ENCODE measurements around the gene PHF21B.
"Not testable (repeated sequence)": the region's sequence is repeated elsewhere in the genome, so short reads cannot be mapped to it uniquely, and the experiment has no call there.

The PHF21B gene

GRCh38 chr22:44916281-44917231 is 93.2 kb downstream of the PHF21B start:
- DNase-seq, result no peak

GRCh38 chr22:44915441-44915840 is 94.4 kb downstream of the PHF21B start:
- no peak for DNase-seq

- DNase-seq, result no peak
Measured at GRCh38 chr22:44914026-44914721, 95.6 kb downstream of the PHF21B start.

GRCh38 chr22:44913198-44913983 is 96.4 kb downstream of the PHF21B start:
- no peak for DNase-seq

- no peak for DNase-seq
Measured at GRCh38 chr22:44909241-44909640, 100.6 kb downstream of the PHF21B start.

- no peak for DNase-seq
Measured at GRCh38 chr22:44907765-44908737, 101.8 kb downstream of the PHF21B start.

- DNase-seq, result no peak
Measured at GRCh38 chr22:44906999-44907644, 102.7 kb downstream of the PHF21B start.

GRCh38 chr22:44906248-44906936 is 103.4 kb downstream of the PHF21B start:
- no peak for DNase-seq

GRCh38 chr22:44904492-44905152 is 105.2 kb downstream of the PHF21B start:
- not testable (repeated sequence) for DNase-seq

- not testable (repeated sequence) for DNase-seq
Measured at GRCh38 chr22:44903164-44903563, 106.6 kb downstream of the PHF21B start.

GRCh38 chr22:44901301-44901700 is 108.5 kb downstream of the PHF21B start:
- no peak for DNase-seq

- DNase-seq, result no peak
Measured at GRCh38 chr22:44898236-44898635, 111.6 kb downstream of the PHF21B start.

- DNase-seq, result no peak
Measured at GRCh38 chr22:44895296-44896055, 114.3 kb downstream of the PHF21B start.

- DNase-seq, result no peak
Measured at GRCh38 chr22:44894782-44895181, 115.0 kb downstream of the PHF21B start.

GRCh38 chr22:44894321-44894720 is 115.5 kb downstream of the PHF21B start:
- no peak for DNase-seq

- DNase-seq, result no peak
Measured at GRCh38 chr22:44893731-44894080, 116.1 kb downstream of the PHF21B start.

GRCh38 chr22:44892803-44893730 is 116.7 kb downstream of the PHF21B start:
- DNase-seq, result no peak

GRCh38 chr22:44892243-44892642 is 117.6 kb downstream of the PHF21B start:
- DNase-seq, result no peak

All from MV-4-11 (cell line).